Tibial nerve (tissue), 4 donors: ENCODE measurements around the gene PIN4. TPM values are rescaled to one million over a fixed set of nuclear protein-coding genes. Genes with fewer than 3 reads are reported as not detected.

Source experiments
- DNase-seq, 2 donors: peaks; one replicate each; pipeline ENCODE4 v3.0.0-alpha.2; 2019; ENCODE audit warnings: low spot score in 2 of 2
- H3K27ac ChIP-seq, 4 donors: fragments of 200-600 bp; sonication (generic) in 3 of 4; one replicate each; pipeline ENCODE4 v1.5.1; 2017 to 2019; ENCODE audit warnings: mild to moderate bottlenecking in 1 of 4
- H3K27me3 ChIP-seq, 2 donors: fragments of 200-600 bp; sonication (generic) in 1 of 2; one replicate each; pipeline versions ENCODE4 v1.5.1 to v1.6.0; 2017 to 2019
- H3K36me3 ChIP-seq, 3 donors: fragments of 200-600 bp; sonication (generic); one replicate each; pipeline ENCODE4 v1.5.1; 2018 to 2019
- H3K4me1 ChIP-seq, 4 donors: fragments of 200-600 bp; sonication (generic) in 3 of 4; one replicate each; pipeline ENCODE4 v1.5.1; 2017 to 2019
- H3K4me3 ChIP-seq, 4 donors: fragments of 200-600 bp; sonication (generic) in 3 of 4; one replicate each; pipeline ENCODE4 v1.5.1; 2017 to 2019; ENCODE audit warnings: mild to moderate bottlenecking in 1 of 4, moderate library complexity in 1 of 4
- H3K9me3 ChIP-seq, 4 donors: fragments of 200-600 bp; sonication (generic) in 3 of 4; one replicate each; pipeline ENCODE4 v1.5.1; 2017 to 2019
- EP300 ChIP-seq, 2 donors: sonication (generic); formaldehyde crosslinking; IDR thresholded peaks; one replicate each; pipeline ENCODE4 v1.6.1; 2017; ENCODE audit warnings: antibody characterized with exemption in 2 of 2, mild to moderate bottlenecking in 1 of 2
- POLR2A ChIP-seq, 2 donors: fragments of 450-650 bp; IDR thresholded peaks; one replicate each; pipeline ENCODE4 v1.6.1; 2017; ENCODE audit warnings: antibody characterized with exemption in 2 of 2, mild to moderate bottlenecking in 2 of 2, moderate library complexity in 2 of 2
- WGBS, 2 donors: methylation state at CpG; one replicate each; pipeline ENCODE4 v1.1.5; 2018; 5-methylcytosine and 5-hydroxymethylcytosine counted together
- total RNA-seq, 4 donors: library from RNA; depleted of rRNA; stranded (reverse); fragments of >200 nt; gene quantifications; one replicate each; pipeline ENCODE4 v1.1.0, GENCODE V29; 2016
- TF ChIP-seq, protein P1 (sequence below), 5 experiments: fragments of 200-600 bp in 3 of 5; fragments of 450-650 bp in 2 of 5; sonication (generic) in 3 of 5; IDR thresholded peaks; one replicate each; pipeline ENCODE4 v1.5.1; 2016 to 2019; ENCODE audit warnings: antibody characterized with exemption in 5 of 5, mild to moderate bottlenecking in 3 of 5, moderate library complexity in 2 of 5

PIN4 gene
- total RNA-seq, 4 donors from 2014 or later: 5.7 to 12.5 (median 8.6) TPM

- no peaks in the 10 kb centered on the region for H3K27me3 ChIP-seq
- no peak for DNase-seq
- TF ChIP-seq POLR2A (IDR thresholded peaks at IDR 0.05): no peak
- TF ChIP-seq, protein P1, sequence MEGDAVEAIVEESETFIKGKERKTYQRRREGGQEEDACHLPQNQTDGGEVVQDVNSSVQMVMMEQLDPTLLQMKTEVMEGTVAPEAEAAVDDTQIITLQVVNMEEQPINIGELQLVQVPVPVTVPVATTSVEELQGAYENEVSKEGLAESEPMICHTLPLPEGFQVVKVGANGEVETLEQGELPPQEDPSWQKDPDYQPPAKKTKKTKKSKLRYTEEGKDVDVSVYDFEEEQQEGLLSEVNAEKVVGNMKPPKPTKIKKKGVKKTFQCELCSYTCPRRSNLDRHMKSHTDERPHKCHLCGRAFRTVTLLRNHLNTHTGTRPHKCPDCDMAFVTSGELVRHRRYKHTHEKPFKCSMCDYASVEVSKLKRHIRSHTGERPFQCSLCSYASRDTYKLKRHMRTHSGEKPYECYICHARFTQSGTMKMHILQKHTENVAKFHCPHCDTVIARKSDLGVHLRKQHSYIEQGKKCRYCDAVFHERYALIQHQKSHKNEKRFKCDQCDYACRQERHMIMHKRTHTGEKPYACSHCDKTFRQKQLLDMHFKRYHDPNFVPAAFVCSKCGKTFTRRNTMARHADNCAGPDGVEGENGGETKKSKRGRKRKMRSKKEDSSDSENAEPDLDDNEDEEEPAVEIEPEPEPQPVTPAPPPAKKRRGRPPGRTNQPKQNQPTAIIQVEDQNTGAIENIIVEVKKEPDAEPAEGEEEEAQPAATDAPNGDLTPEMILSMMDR (IDR thresholded peaks at IDR 0.05): no peak
- TF ChIP-seq EP300 (IDR thresholded peaks at IDR 0.05): no peak
- H3K36me3 ChIP-seq: no peaks in the 10 kb centered on the region
- 4 to 44% methylated on average over 6 of the region's 6 CpGs for WGBS, 2 donors
- H3K27ac ChIP-seq: no peak overlapping the region
- H3K4me1 ChIP-seq: peaks cover 0 to 5% (median 0%) of the 10 kb centered on the region in 4 donors
- H3K9me3 ChIP-seq: no peaks in the 10 kb centered on the region
- no peak overlapping the region for H3K4me3 ChIP-seq
Measured at GRCh38 chrX:72238183-72238582, 56.6 kb downstream of the PIN4 start.

DNA sequence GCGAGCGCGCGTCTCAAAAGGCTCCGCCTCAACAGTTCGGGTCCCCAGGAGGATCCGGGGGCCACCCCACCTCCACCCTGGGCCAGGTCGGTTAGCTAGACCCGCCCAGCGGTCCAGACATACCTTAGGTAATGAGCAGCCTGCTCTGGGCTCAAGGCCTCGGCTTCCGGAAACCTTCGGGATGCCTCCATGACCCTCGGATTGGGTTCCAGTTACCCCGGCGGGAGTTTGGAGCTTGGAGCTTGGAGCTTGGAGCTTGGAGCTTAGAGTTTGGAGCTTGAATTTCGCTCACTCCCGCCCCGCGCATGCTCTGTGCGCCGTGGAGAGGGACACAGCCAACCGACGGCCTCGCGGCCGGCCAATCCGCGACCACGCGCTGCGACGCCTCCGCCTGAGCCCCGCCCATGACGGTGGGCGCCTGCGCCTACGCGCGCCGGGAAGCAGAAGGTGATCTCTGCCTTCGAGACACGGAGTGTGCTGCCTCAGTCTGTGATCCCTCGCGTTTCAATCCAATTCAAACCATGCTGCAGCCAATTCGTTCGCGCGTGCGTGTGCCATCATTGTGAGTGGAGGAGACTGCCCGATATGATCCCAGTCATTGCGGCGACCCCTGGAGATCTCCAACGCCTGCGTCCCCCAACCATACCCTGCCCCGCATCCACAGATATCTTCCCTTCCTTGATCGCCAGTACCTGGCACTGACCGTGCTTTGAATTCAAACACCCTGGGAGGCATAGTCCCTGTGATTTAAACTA is 57.3 kb downstream of the PIN4 start, which contains the start of gene ERCC6L:
TSS of gene ERCC6L (minus strand) at position 307 of the 755 bp plus-strand sequence. CDS start at position 191, 116 bp downstream.
- peak within 1 kb of the TSS in 1 of 4 donors; percentile 59 for H3K27ac ChIP-seq
- WGBS, 2 donors: 0 to 35% methylated on average over 12 to 58 of the region's 59 CpGs

DNA sequence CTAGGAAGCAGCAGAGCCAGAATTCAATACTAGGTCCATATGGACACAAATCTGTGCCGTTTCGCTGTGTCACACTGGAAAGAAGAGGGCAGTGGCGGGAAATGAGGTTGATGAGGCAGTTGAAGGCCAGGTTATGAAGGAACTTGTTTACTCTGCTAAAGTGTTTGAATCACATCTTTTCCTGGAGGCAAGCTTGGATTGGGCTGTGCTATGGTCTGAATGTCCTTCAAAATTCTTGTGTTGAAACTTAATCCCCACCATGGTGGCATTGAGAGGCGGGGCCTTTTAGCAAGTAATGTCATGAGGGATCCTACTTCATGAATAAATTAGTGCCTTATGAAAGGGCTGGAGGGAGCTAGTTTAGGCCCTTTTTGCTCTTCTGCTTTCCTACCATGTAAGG is 59.4 kb downstream of the PIN4 start:
- no peak for DNase-seq
- no peaks in the 10 kb centered on the region for H3K9me3 ChIP-seq
- TF ChIP-seq POLR2A (IDR thresholded peaks at IDR 0.05): no peak
- TF ChIP-seq, protein P1 (IDR thresholded peaks at IDR 0.05): no peak
- TF ChIP-seq EP300 (IDR thresholded peaks at IDR 0.05): no peak
- no peak overlapping the region for H3K27ac ChIP-seq
- no peak overlapping the region for H3K4me3 ChIP-seq
- 94 to 95% methylated on average over 4 of the region's 4 CpGs for WGBS, 2 donors
- H3K4me1 ChIP-seq: peaks cover 0 to 5% (median 0%) of the 10 kb centered on the region in 4 donors
- H3K27me3 ChIP-seq: no peaks in the 10 kb centered on the region
- H3K36me3 ChIP-seq: no peaks in the 10 kb centered on the region

More for the DNA sequence above, 57.3 kb downstream of the PIN4 start, which contains the start of gene ERCC6L:
- Histone ChIP-seq H3K4me3 (peak within 1 kb of the TSS in 2 of 4 donors; percentile 27 to 45), H3K27me3 (no peaks in the 10 kb centered on the region), H3K9me3 (no peaks in the 10 kb centered on the region), H3K4me1 (peaks cover 0 to 5% (median 0%) of the 10 kb centered on the region in 4 donors), H3K36me3 (no peaks in the 10 kb centered on the region)
- peak in 1 of 2 donors; percentile 28 for TF ChIP-seq EP300 (IDR thresholded peaks at IDR 0.05)
- TF ChIP-seq, protein P1 (IDR thresholded peaks at IDR 0.05): no peak
- TF ChIP-seq POLR2A (IDR thresholded peaks at IDR 0.05): peak in 1 of 2 donors; percentile 15
- peak; percentile 55 to 65 for DNase-seq

GRCh38 chrX:72243472-72243871 is 61.9 kb downstream of the PIN4 start:
- Histone ChIP-seq H3K36me3 (no peaks in the 10 kb centered on the region), H3K4me1 (peaks cover 0 to 3% (median 0%) of the 10 kb centered on the region in 4 donors), H3K4me3 (no peak overlapping the region), H3K27ac (peak overlapping the region in 1 of 4 donors; percentile 11), H3K27me3 (no peaks in the 10 kb centered on the region), H3K9me3 (no peaks in the 10 kb centered on the region)
- DNase-seq: no peak
- TF ChIP-seq EP300 (IDR thresholded peaks at IDR 0.05): no peak
- TF ChIP-seq POLR2A (IDR thresholded peaks at IDR 0.05): no peak
- TF ChIP-seq, protein P1 (IDR thresholded peaks at IDR 0.05): no peak
- WGBS, 2 donors: 12 to 29% methylated on average over 3 of the region's 3 CpGs

GRCh38 chrX:72245461-72246089 is 64.0 kb downstream of the PIN4 start:
- Histone ChIP-seq H3K36me3 (no peaks in the 10 kb centered on the region), H3K9me3 (no peaks in the 10 kb centered on the region), H3K27me3 (no peaks in the 10 kb centered on the region), H3K27ac (no peak overlapping the region), H3K4me1 (no peaks in the 10 kb centered on the region), H3K4me3 (no peak overlapping the region)
- no peak for TF ChIP-seq POLR2A (IDR thresholded peaks at IDR 0.05)
- TF ChIP-seq, protein P1 (IDR thresholded peaks at IDR 0.05): peak; percentile 29 to 52 (median 49)
- WGBS, 2 donors: 88% methylated on average over 3 of the region's 3 CpGs; no CpG with 5 or more reads in 1 of the 2 donors
- peak in 1 of 2 donors; percentile 19 for DNase-seq
